Measurements from ENCODE around the gene PRR14L. TPM values are rescaled to one million over a fixed set of nuclear protein-coding genes. Genes with fewer than 3 reads are reported as not detected.

The PRR14L gene
- total and polyA plus RNA-seq, 2 of the 13 experiments (the other 11 are each of a cell fraction or from before 2014, with no cell fraction given): 6.6 to 16.5 TPM

GRCh38 chr22:31754813-31755212, 4.9 kb upstream of the PRR14L start:
- POLR2A ChIA-PET: interaction anchor here (1.2 to 3.9 kb wide), 3 partner anchors 60 to 89 kb away, joined by 5 to 23 read pairs (median 10); no protein-coding TSS in a partner anchor
- intact Hi-C loops (cut with micrococcal nuclease; ENCODE audit: unreplicated experiment) (loop anchor here (1.0 to 5.0 kb wide), 2 partner anchors 60 to 93 kb away; partner anchors contain the start of gene PISD), in situ Hi-C loops (cut with HindIII; ENCODE audit: extremely low pct_ligation_motif_present, low pct_unique_long_range_greater_than_20kb) (loop anchor here (10.0 kb wide), 1 partner anchor 190 kb away; the partner anchor contains the start of gene YWHAH)
- Histone ChIP-seq H3K4me1 (ENCODE audit: insufficient read depth, low read length) (peaks cover 33% of the 10 kb centered on the region), H2AFZ (ENCODE audit: low read length) (no peak overlapping the region), H3K36me3 (replicated peaks in 1 of 2; ENCODE audit: control insufficient read depth in 1 of 2, insufficient read depth in 2 of 2, low read length in 2 of 2) (0 out of 5 replicates have a peak, but pooled peaks cover 2 to 3% of the 10 kb centered on the region in 2 experiments), H3K9me3 (ENCODE audit: low read length) (no peaks in the 10 kb centered on the region), H3K79me2 (ENCODE audit: insufficient read depth, low read length) (peaks cover 4% of the 10 kb centered on the region), H3K27ac (ENCODE audit: extremely low read length, insufficient read depth, low read length) (peak overlapping the region; percentile 97), H3K9ac (ENCODE audit: insufficient read depth, low read depth, low read length) (peak overlapping the region; percentile 89), H4K20me1 (ENCODE audit: insufficient read depth, low read length) (no peaks in the 10 kb centered on the region), H3K4me3 (replicated peaks in 1 of 3; ENCODE audit: insufficient read depth in 1 of 3, low read depth in 2 of 3, low read length in 3 of 3) (peak overlapping the region; percentile 76 to 94 (median 93); a peak in 5 of 6 replicates), H3K27me3 (ENCODE audit: control insufficient read depth in 1 of 2, insufficient read depth in 2 of 2, low read length in 2 of 2) (no peaks in the 10 kb centered on the region; a peak in 1 of 5 replicates), H3K4me2 (ENCODE audit: low read depth, low read length) (peak overlapping the region; percentile 92)
- DNase-seq (ENCODE audit: low spot score) (peak; percentile 38), FAIRE-seq (peak; percentile 21), ATAC-seq (no peak)
- CTCF ChIA-PET (ENCODE audit: low intra/inter-chr PET ratio, low total read pairs): no interaction called here
- 21% methylated on average over 6 of the region's 6 CpGs for WGBS (ENCODE audit: low lambda C conversion rate)
- BruUV-seq (replicated peaks): no TSS peak
- TF ChIP-seq RARA (CRISPR knock-in tag; IDR thresholded peaks at IDR 0.05): peak; percentile 45; the same call in 1 of the 2 replicates
- 0 out of 2 replicates have a peak, but pooled peaks have one; percentile 20 for TF ChIP-seq MED1 (CRISPR knock-in tag; IDR thresholded peaks at IDR 0.05)
- no peak for TF ChIP-seq JDP2 (CRISPR knock-in tag; IDR thresholded peaks at IDR 0.05; ENCODE audit: borderline replicate concordance)
- TF ChIP-seq PATZ1 (CRISPR knock-in tag; IDR thresholded peaks at IDR 0.05): peak; percentile 40; the same call in 1 of the 2 replicates
- no peak for TF ChIP-seq ZNF296 (CRISPR knock-in tag; conservative IDR thresholded peaks at IDR 0.05)
- no peak for TF ChIP-seq ARID2 (CRISPR knock-in tag; IDR thresholded peaks at IDR 0.05; ENCODE audit: borderline replicate concordance)
- TF ChIP-seq ZNF772 (CRISPR knock-in tag; IDR thresholded peaks at IDR 0.05): no peak
- no peak for TF ChIP-seq ZNF513 (CRISPR knock-in tag; conservative IDR thresholded peaks at IDR 0.05)
- no peak for TF ChIP-seq ZFP62 (CRISPR knock-in tag; IDR thresholded peaks at IDR 0.05)
- TF ChIP-seq NONO (IDR thresholded peaks at IDR 0.05): no peak
- 0 out of 2 replicates have a peak, but pooled peaks have one; percentile 28 for TF ChIP-seq NONO (CRISPR knock-in tag; conservative IDR thresholded peaks at IDR 0.05)
- TF ChIP-seq ZNF574 (CRISPR knock-in tag; IDR thresholded peaks at IDR 0.05): peak; percentile 50
- TF ChIP-seq ARID5B (CRISPR knock-in tag; IDR thresholded peaks at IDR 0.05): peak; percentile 37
- peak; percentile 39; the same call in 1 of the 2 replicates for TF ChIP-seq BHLHE40 (IDR thresholded peaks at IDR 0.05; ENCODE audit: low read length)
- peak; percentile 93 for TF ChIP-seq ONECUT2 (CRISPR knock-in tag; IDR thresholded peaks at IDR 0.05)

All from HepG2 (cell line).